Measurements from ENCODE around the gene MAP3K20. TPM values are rescaled to one million over a fixed set of nuclear protein-coding genes. Genes with fewer than 3 reads are reported as not detected.

MAP3K20 gene
- total and polyA plus RNA-seq, 2 of the 4 experiments (the other 2 are of a cell fraction): 27.5 to 84.4 TPM

- dilution Hi-C loops (cut with HindIII; ENCODE audit: low sequenced_read_pairs, unreplicated experiment) (no loop called here), intact Hi-C loops (cut with micrococcal nuclease) (loop anchor here (5.0 kb wide), 1 partner anchor 83 kb away; the partner anchor contains the start of gene MAP3K20), in situ Hi-C loops (cut with MboI; ENCODE audit: low sequenced_read_pairs) (no loop called here)
- peaks cover 12% of the 10 kb centered on the region for H3K9me1 ChIP-seq (ENCODE audit: insufficient read depth, low read length)
- H2AK9ac ChIP-seq (replicated peaks; ENCODE audit: low read depth, low read length, poor library complexity): peak overlapping the region; percentile 46
- H3K4me1 ChIP-seq (ENCODE audit: control insufficient read depth, insufficient read depth, low read length): peaks cover 8% of the 10 kb centered on the region
- peak overlapping the region; percentile 6; the same call in 1 of the 2 replicates for H2AK5ac ChIP-seq (ENCODE audit: low read depth, low read length)
- peaks cover 46 to 81% of the 10 kb centered on the region in 2 experiments for H3K79me1 ChIP-seq (ENCODE audit: low read depth in 1 of 2, low read length in 2 of 2)
- DNase-seq (peak; percentile 99), ATAC-seq (ENCODE audit: low read depth) (peak; percentile 96)
- H3K9ac ChIP-seq (ENCODE audit: low read depth, low read length): peak overlapping the region; percentile 53; the same call in 1 of the 2 replicates
- H3K23ac ChIP-seq (ENCODE audit: low read depth, low read length): peak overlapping the region; percentile 55; the same call in 1 of the 2 replicates
- H3K4me2 ChIP-seq (ENCODE audit: low read depth, low read length): peak overlapping the region; percentile 49; the same call in 1 of the 2 replicates
- no peaks in the 10 kb centered on the region for H4K20me1 ChIP-seq (ENCODE audit: insufficient read depth, low read length)
- H3K14ac ChIP-seq (replicated peaks; ENCODE audit: low read depth, low read length): no peak overlapping the region
- POLR2A ChIA-PET (ENCODE audit: unreplicated experiment): interaction anchor here (0.7 kb wide), 1 partner anchor 1708 kb away, joined by 4 read pairs; no protein-coding TSS in a partner anchor
- peak overlapping the region; percentile 27 to 66; a peak in 2 of 4 replicates for H4K8ac ChIP-seq (ENCODE audit: low read depth in 2 of 2, low read length in 2 of 2)
- H3K9me3 ChIP-seq (ENCODE audit: control insufficient read depth, insufficient read depth, low read length): no peaks in the 10 kb centered on the region; the same call in none of the 2 replicates
- TF ChIP-seq BHLHE40 (IDR thresholded peaks at IDR 0.05; ENCODE audit: low read depth, low read length) (peak; percentile 52; the same call in 1 of the 2 replicates), CEBPB (IDR thresholded peaks at IDR 0.05; ENCODE audit: low read depth, low read length) (peak; percentile 100), FOS (IDR thresholded peaks at IDR 0.05; ENCODE audit: low read depth, low read length) (peak; percentile 89), NFE2L2 (IDR thresholded peaks at IDR 0.05; ENCODE audit: low read depth, low read length) (peak; percentile 77), ELK1 (IDR thresholded peaks at IDR 0.05; ENCODE audit: borderline replicate concordance, low read depth, low read length) (no peak)
- H3K18ac ChIP-seq (ENCODE audit: low read depth, low read length): peak overlapping the region; percentile 98; the same call in 1 of the 2 replicates
- H2BK120ac ChIP-seq (ENCODE audit: low read depth, low read length): peak overlapping the region; percentile 79
- peak overlapping the region; percentile 20; the same call in 1 of the 2 replicates for H4K91ac ChIP-seq (ENCODE audit: insufficient read depth, low read depth, low read length)
- H3K27ac ChIP-seq (ENCODE audit: insufficient read depth, low read length): peak overlapping the region; percentile 100; the same call in 1 of the 2 replicates
- H3K36me3 ChIP-seq (ENCODE audit: control insufficient read depth, insufficient read depth, low read length): peaks cover 1% of the 10 kb centered on the region; the same call in 1 of the 2 replicates
- H2BK15ac ChIP-seq (ENCODE audit: low read depth, low read length): peak overlapping the region; percentile 62; the same call in 2 of the 3 replicates
- WGBS, 2 experiments (ENCODE audit: extremely low coverage in 2 of 2, insufficient read length in 1 of 2): no CpG with 5 or more reads among the region's 1 CpG
- no peak overlapping the region for H4K5ac ChIP-seq (ENCODE audit: low read depth, low read length)
- H3K4me3 ChIP-seq (ENCODE audit: insufficient read depth, low read depth, low read length): no peak overlapping the region
- H3K27me3 ChIP-seq (ENCODE audit: control insufficient read depth, insufficient read depth, low read length): no peaks in the 10 kb centered on the region
- CTCF ChIA-PET: interaction anchor here (0.6 kb wide), 1 partner anchor 45 kb away, joined by 3 read pairs; no protein-coding TSS in a partner anchor
- H2AFZ ChIP-seq (replicated peaks; ENCODE audit: low read length, poor library complexity): no peak overlapping the region
- BruUV-seq (replicated peaks): no TSS peak
- H3K4ac ChIP-seq (ENCODE audit: low read depth, low read length): peak overlapping the region; percentile 76
- H2BK5ac ChIP-seq (ENCODE audit: low read depth, low read length, poor library complexity, severe bottlenecking): peak overlapping the region; percentile 93
- H2BK20ac ChIP-seq (ENCODE audit: low read depth, low read length): peak overlapping the region; percentile 79; the same call in 1 of the 2 replicates
- H3K56ac ChIP-seq (ENCODE audit: extremely low read depth, insufficient read depth, low read length): no peak overlapping the region; the same call in 1 of the 2 replicates
Observed at GRCh38 chr2:173159791-173160463, 84.3 kb downstream of the MAP3K20 start.
